A549 (cell line): Measurements from ENCODE around the gene SEC31B. TPM values are rescaled to one million over a fixed set of nuclear protein-coding genes. Genes with fewer than 3 reads are reported as not detected.

Source experiments
- ATAC-seq, 2 experiments: fragments of 200-7000 bp in 1 of 2; fragments of >200 bp in 1 of 2; cut with Nextera tagmentation in 1 of 2; cut with Tn5 transposase in 1 of 2; 3 replicates each; pipeline versions ENCODE4 v1.8.0 to v1.9.1; 2018 to 2020; ENCODE audit warnings: mild to moderate bottlenecking in 1 of 2, moderate library complexity in 1 of 2
- CTCF ChIA-PET: fragments of 300-600 bp; sonication (Branson Sonifier 250); formaldehyde crosslinking; extraction: SDS; loops from one replicate; lab custom pipeline; 2021; ENCODE audit warnings: antibody characterized with exemption, inconsistent platforms; lab: Yijun Ruan, JAX
- POLR2A ChIA-PET: fragments of 350-600 bp; formaldehyde crosslinking; extraction: SDS; loops from one replicate; lab custom pipeline; 2021; ENCODE audit warnings: antibody characterized with exemption, inconsistent platforms; lab: Yijun Ruan, JAX
- DNase-seq, 2 experiments: peaks; one replicate each; pipeline versions ENCODE4 v3.0.0 to v3.0.0-alpha.2; 2011 to 2016; ENCODE audit warnings: low read depth in 1 of 2, low spot score in 1 of 2
- FAIRE-seq: peaks from 2 replicates; lab custom pipeline; 2011; peaks lifted over from hg19 to GRCh38; lab: Jason Lieb, UNC
- H3K27ac ChIP-seq, 2 experiments: fragments of >200 bp; sonication (Bioruptor Twin); formaldehyde crosslinking; 3 replicates each; pipeline ENCODE4 v1.5.1; 2016 to 2017
- H3K4me1 ChIP-seq: fragments of >200 bp; sonication (Bioruptor Twin); formaldehyde crosslinking; 3 replicates; pipeline ENCODE4 v1.6.1; 2016
- H3K4me2 ChIP-seq: fragments of >200 bp; sonication (Bioruptor Twin); formaldehyde crosslinking; 3 replicates; pipeline ENCODE4 v1.6.1; 2016
- H3K4me3 ChIP-seq: fragments of >200 bp; sonication (Bioruptor Twin); formaldehyde crosslinking; 3 replicates; pipeline ENCODE4 v1.5.1; 2016
- H3K9me3 ChIP-seq: fragments of >200 bp; sonication (Bioruptor Twin); formaldehyde crosslinking; 3 replicates; pipeline ENCODE4 v1.6.1; 2016
- EHF ChIP-seq: fragments of 250-450 bp; sonication (Bioruptor Pico); IDR thresholded peaks from 2 replicates; pipeline ENCODE4 v1.5.0; 2020; ENCODE audit warnings: mild to moderate bottlenecking
- EHMT2 ChIP-seq: fragments of 200-600 bp; sonication (generic); IDR thresholded peaks from 2 replicates; pipeline ENCODE4 v1.6.1; 2016; ENCODE audit warnings: antibody characterized with exemption, low read depth, mild to moderate bottlenecking, moderate library complexity
- EP300 ChIP-seq, 2 experiments: fragments of >200 bp; sonication (Bioruptor Twin); formaldehyde crosslinking; IDR thresholded peaks; 2 replicates in 1 of 2; 3 replicates in 1 of 2; pipeline ENCODE4 v1.6.1; 2016 to 2017
- FOSL2 ChIP-seq, 2 experiments: fragments of 450-650 bp in 1 of 2; fragments of >200 bp in 1 of 2; sonication (Bioruptor Twin) in 1 of 2; formaldehyde crosslinking; IDR thresholded peaks; 2 replicates each; pipeline versions ENCODE4 v1.5.0 to v1.6.1; 2016 to 2020; ENCODE audit warnings: mild to moderate bottlenecking in 1 of 2, moderate library complexity in 1 of 2
- FOXS1 ChIP-seq: fragments of 250-450 bp; sonication (Bioruptor Pico); IDR thresholded peaks from 2 replicates; pipeline ENCODE4 v1.5.0; 2020; ENCODE audit warnings: mild to moderate bottlenecking, moderate library complexity
- GATA3 ChIP-seq: IDR thresholded peaks from 2 replicates; pipeline ENCODE4 v1.6.1; 2012; ENCODE audit warnings: borderline replicate concordance
- HDAC2 ChIP-seq: fragments of 200-600 bp; sonication (generic); IDR thresholded peaks from 2 replicates; pipeline ENCODE4 v1.6.1; 2016
- HEYL ChIP-seq: fragments of 250-450 bp; sonication (Bioruptor Pico); IDR thresholded peaks from 2 replicates; pipeline ENCODE4 v1.8.0; 2021; ENCODE audit warnings: mild to moderate bottlenecking, moderate library complexity
- JUNB ChIP-seq: fragments of >200 bp; sonication (Bioruptor Twin); formaldehyde crosslinking; IDR thresholded peaks from 2 replicates; pipeline ENCODE4 v1.6.1; 2016
- MYC ChIP-seq: IDR thresholded peaks from 2 replicates; pipeline ENCODE4 v1.6.1; 2012; ENCODE audit warnings: mild to moderate bottlenecking, inconsistent platforms, low read length, improper control_type of control experiment, borderline replicate concordance
- NFE2L2 ChIP-seq: fragments of 150-350 bp; conservative IDR thresholded peaks from 2 replicates; pipeline ENCODE4 v1.6.1; 2014; ENCODE audit warnings: low read length
- NR3C1 ChIP-seq: fragments of >200 bp; sonication (Bioruptor Twin); formaldehyde crosslinking; IDR thresholded peaks from 3 replicates; pipeline ENCODE4 v1.6.1; 2017
- PBX3 ChIP-seq: IDR thresholded peaks from 2 replicates; pipeline ENCODE4 v1.6.1; 2012
- PHF8 ChIP-seq: fragments of 200-600 bp; sonication (generic); IDR thresholded peaks from 2 replicates; pipeline ENCODE4 v1.6.1; 2016; ENCODE audit warnings: low read depth, mild to moderate bottlenecking, antibody characterized with exemption, moderate library complexity, borderline replicate concordance
- POLR2AphosphoS2 ChIP-seq: conservative IDR thresholded peaks from 2 replicates; pipeline ENCODE4 v1.6.1; 2012; ENCODE audit warnings: low read length, improper control_type of control experiment, inconsistent platforms
- RCOR1 ChIP-seq: fragments of 150-350 bp; IDR thresholded peaks from 2 replicates; pipeline ENCODE4 v1.6.1; 2014; ENCODE audit warnings: antibody characterized with exemption, low read length, low read depth
- RNF2 ChIP-seq: fragments of 200-600 bp; sonication (generic); IDR thresholded peaks from 2 replicates; pipeline ENCODE4 v1.6.1; 2016; ENCODE audit warnings: low read depth, mild to moderate bottlenecking, antibody characterized with exemption, moderate library complexity, borderline replicate concordance
- SMC3 ChIP-seq: fragments of >200 bp; sonication (Bioruptor Twin); formaldehyde crosslinking; IDR thresholded peaks from 3 replicates; pipeline ENCODE4 v1.6.1; 2018; ENCODE audit warnings: inconsistent platforms
- TFCP2L1 ChIP-seq: fragments of 250-450 bp; sonication (Bioruptor Pico); IDR thresholded peaks from 2 replicates; pipeline ENCODE4 v1.5.0; 2021; ENCODE audit warnings: mild to moderate bottlenecking
- ZC3H11A ChIP-seq: fragments of 450-650 bp; IDR thresholded peaks from 2 replicates; pipeline ENCODE4 v1.6.1; 2014; ENCODE audit warnings: antibody characterized with exemption, mild to moderate bottlenecking
- ZSCAN20 ChIP-seq: fragments of 250-450 bp; sonication (Bioruptor Pico); IDR thresholded peaks from 2 replicates; pipeline ENCODE4 v1.8.0; 2022; ENCODE audit warnings: mild to moderate bottlenecking, moderate library complexity
- WGBS: methylation state at CpG from one replicate; pipeline ENCODE4 v1.1.6; 2017; ENCODE audit errors: missing lambda C conversion rate; 5-methylcytosine and 5-hydroxymethylcytosine counted together
- polyA plus RNA-seq, 4 experiments: library from polyadenylated mRNA; depleted of rRNA in 3 of 4; stranded (reverse); fragments of >200 nt; fragmentation: RNase III in 1 of 4; extraction: RNeasy Plus Mini Kit Qiagen cat#74134 plus additional on column Dnase treatment in 1 of 4; gene quantifications; 2 replicates in 3 of 4; 3 replicates in 1 of 4; pipeline ENCODE4 v1.2.3, GENCODE V29; 2011 to 2017
- TF ChIP-seq, protein P1 (sequence below): fragments of >200 bp; sonication (Bioruptor Twin); formaldehyde crosslinking; IDR thresholded peaks from 3 replicates; pipeline ENCODE4 v1.5.1; 2016
- TF ChIP-seq, protein P2 (sequence below): IDR thresholded peaks from 2 replicates; pipeline ENCODE4 v1.6.1; 2012
- TF ChIP-seq, protein P3 (sequence below): fragments of >200 bp; sonication (Bioruptor Twin); formaldehyde crosslinking; IDR thresholded peaks from 3 replicates; pipeline ENCODE4 v1.6.1; 2016

SEC31B gene
- polyA plus RNA-seq, 2 of the 4 experiments (the other 2 are of a cell fraction) = 6.2 to 7.1 TPM

DNA sequence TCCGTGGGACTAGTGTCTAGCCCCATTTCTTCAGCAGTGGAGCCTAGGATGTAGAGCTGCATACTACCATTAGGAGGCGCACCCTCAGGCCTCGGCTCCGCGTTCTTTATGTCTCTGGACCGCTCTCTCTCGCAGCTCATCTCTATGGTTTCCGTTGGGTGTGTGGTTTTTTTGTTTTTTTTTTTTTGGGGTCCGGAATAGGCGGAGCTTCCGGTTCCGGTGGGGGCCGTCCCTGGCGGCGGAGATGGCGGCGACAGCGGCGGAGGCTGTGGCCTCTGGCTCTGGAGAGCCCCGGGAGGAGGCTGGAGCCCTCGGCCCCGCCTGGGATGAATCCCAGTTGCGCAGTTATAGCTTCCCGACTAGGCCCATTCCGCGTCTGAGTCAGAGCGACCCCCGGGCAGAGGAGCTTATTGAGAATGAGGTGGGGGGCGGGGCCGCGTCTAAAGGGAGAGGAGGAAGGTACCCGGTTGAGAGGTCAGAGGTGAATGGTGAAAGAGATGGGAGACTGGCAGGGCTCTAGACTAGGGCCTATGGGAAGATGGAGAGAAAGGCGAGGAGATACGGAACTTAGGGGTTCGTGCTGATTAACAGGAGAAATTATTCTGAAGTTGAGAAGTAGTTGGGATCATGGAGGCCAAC is 16.2 kb upstream of the SEC31B start, which contains the start of gene HIF1AN (continued):
- TF ChIP-seq, protein P1, sequence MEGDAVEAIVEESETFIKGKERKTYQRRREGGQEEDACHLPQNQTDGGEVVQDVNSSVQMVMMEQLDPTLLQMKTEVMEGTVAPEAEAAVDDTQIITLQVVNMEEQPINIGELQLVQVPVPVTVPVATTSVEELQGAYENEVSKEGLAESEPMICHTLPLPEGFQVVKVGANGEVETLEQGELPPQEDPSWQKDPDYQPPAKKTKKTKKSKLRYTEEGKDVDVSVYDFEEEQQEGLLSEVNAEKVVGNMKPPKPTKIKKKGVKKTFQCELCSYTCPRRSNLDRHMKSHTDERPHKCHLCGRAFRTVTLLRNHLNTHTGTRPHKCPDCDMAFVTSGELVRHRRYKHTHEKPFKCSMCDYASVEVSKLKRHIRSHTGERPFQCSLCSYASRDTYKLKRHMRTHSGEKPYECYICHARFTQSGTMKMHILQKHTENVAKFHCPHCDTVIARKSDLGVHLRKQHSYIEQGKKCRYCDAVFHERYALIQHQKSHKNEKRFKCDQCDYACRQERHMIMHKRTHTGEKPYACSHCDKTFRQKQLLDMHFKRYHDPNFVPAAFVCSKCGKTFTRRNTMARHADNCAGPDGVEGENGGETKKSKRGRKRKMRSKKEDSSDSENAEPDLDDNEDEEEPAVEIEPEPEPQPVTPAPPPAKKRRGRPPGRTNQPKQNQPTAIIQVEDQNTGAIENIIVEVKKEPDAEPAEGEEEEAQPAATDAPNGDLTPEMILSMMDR = peak; percentile 85
- TF ChIP-seq EP300 (IDR thresholded peaks at IDR 0.05) (no peak), HDAC2 (peak; percentile 74; the same call in 1 of the 2 replicates), FOXS1 (CRISPR knock-in tag) (no peak), TFCP2L1 (CRISPR knock-in tag) (no peak), GATA3 (peak; percentile 30; the same call in 1 of the 2 replicates), MYC (no peak), POLR2AphosphoS2 (no peak), HEYL (CRISPR knock-in tag) (no peak), EHMT2 (no peak), ZC3H11A (no peak)
- TF ChIP-seq, protein P2, sequence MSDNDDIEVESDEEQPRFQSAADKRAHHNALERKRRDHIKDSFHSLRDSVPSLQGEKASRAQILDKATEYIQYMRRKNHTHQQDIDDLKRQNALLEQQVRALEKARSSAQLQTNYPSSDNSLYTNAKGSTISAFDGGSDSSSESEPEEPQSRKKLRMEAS = peak; percentile 68

DNA sequence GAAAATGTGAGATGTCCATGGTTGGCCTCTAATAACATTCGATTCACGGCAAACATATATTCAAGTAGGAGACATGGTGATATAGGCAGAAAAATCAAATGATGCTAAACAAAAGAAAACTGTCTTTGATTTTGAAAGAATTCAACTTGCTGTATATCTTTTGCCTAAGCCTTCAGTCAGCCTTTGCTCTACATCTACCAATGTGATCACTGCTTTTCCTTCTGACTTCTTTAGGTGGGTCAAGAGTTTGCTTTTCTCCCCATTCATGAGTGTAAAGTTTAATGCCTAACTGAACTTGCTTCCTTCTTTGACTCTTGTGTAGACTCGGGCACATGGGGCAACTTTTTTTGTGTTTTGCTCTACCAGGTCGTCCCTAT is 15.7 kb upstream of the SEC31B start:
- FAIRE-seq = no peak

DNA sequence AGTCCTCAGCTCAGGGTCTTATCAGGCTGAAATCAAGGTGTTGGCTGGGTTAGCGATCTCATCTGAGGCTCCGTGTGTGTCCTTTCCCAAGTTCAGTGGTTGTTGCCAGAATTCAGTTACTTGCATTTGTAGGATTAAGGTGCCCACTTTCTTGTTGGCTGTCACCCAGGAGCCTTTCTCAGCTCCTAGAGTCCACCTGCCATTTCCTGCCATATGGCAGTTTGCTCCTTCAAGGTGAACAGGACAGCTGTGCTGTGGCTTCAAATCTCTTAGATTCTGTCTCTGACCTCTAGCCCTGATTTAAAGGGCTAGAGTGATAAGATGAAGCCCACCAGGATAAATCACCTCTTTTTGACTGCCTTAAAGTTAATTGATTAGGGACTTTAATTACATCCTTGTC is 15.1 kb upstream of the SEC31B start:
- CTCF ChIA-PET = interaction anchor here (0.6 to 3.3 kb wide), 19 partner anchors 9 to 819 kb away, joined by 3 to 19 read pairs (median 5); no protein-coding TSS in a partner anchor
- POLR2A ChIA-PET = no interaction called here
- FAIRE-seq (no peak), ATAC-seq (no peak), DNase-seq (no peak)
- Histone ChIP-seq H3K4me2 (no peak overlapping the region), H3K27ac (no peak overlapping the region), H3K4me3 (no peak overlapping the region), H3K4me1 (peaks cover 18% of the 10 kb centered on the region; the same call in 2 of the 3 replicates), H3K9me3 (no peaks in the 10 kb centered on the region)
- TF ChIP-seq RNF2 (no peak), FOXS1 (CRISPR knock-in tag) (no peak), SMC3 (no peak), NR3C1 (no peak), PBX3 (no peak), JUNB (no peak), ZSCAN20 (CRISPR knock-in tag) (no peak), NFE2L2 (no peak), RCOR1 (no peak), EHF (CRISPR knock-in tag) (no peak)
- TF ChIP-seq, protein P3, sequence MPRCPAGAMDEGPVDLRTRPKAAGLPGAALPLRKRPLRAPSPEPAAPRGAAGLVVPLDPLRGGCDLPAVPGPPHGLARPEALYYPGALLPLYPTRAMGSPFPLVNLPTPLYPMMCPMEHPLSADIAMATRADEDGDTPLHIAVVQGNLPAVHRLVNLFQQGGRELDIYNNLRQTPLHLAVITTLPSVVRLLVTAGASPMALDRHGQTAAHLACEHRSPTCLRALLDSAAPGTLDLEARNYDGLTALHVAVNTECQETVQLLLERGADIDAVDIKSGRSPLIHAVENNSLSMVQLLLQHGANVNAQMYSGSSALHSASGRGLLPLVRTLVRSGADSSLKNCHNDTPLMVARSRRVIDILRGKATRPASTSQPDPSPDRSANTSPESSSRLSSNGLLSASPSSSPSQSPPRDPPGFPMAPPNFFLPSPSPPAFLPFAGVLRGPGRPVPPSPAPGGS = no peak
- WGBS = 83% methylated on average over 2 of the region's 2 CpGs

More for the DNA sequence above, 15.7 kb upstream of the SEC31B start:
- peak; percentile 37 to 53; a peak in 4 of 6 replicates for ATAC-seq
- Histone ChIP-seq H3K9me3 (no peaks in the 10 kb centered on the region), H3K4me2 (peak overlapping the region; percentile 66), H3K4me3 (peak overlapping the region; percentile 75), H3K27ac (peak overlapping the region; percentile 33 to 72; a peak in 5 of 6 replicates), H3K4me1 (peaks cover 15% of the 10 kb centered on the region; the same call in 2 of the 3 replicates)
- POLR2A ChIA-PET = interaction anchor here (0.6 to 1.3 kb wide), 26 partner anchors 8 to 526 kb away, joined by 3 to 17 read pairs (median 4); partner anchors contain the start of genes PKD2L1, SCD and SLF2
- 48% methylated on average over 4 of the region's 4 CpGs for WGBS
- CTCF ChIA-PET = interaction anchor here (0.6 to 3.3 kb wide), 25 partner anchors 9 to 820 kb away, joined by 3 to 20 read pairs (median 4); partner anchors contain the start of gene WNT8B
- TF ChIP-seq PHF8 (no peak), FOSL2 (IDR thresholded peaks at IDR 0.05) (no peak), FOSL2 (CRISPR knock-in tag; IDR thresholded peaks at IDR 0.05) (no peak), RNF2 (no peak)
- DNase-seq = no peak
